ENCODE measurements around the gene MAD2L2.
"Not testable (repeated sequence)": the region's sequence is repeated elsewhere in the genome, so short reads cannot be mapped to it uniquely, and the experiment has no call there.

DNA sequence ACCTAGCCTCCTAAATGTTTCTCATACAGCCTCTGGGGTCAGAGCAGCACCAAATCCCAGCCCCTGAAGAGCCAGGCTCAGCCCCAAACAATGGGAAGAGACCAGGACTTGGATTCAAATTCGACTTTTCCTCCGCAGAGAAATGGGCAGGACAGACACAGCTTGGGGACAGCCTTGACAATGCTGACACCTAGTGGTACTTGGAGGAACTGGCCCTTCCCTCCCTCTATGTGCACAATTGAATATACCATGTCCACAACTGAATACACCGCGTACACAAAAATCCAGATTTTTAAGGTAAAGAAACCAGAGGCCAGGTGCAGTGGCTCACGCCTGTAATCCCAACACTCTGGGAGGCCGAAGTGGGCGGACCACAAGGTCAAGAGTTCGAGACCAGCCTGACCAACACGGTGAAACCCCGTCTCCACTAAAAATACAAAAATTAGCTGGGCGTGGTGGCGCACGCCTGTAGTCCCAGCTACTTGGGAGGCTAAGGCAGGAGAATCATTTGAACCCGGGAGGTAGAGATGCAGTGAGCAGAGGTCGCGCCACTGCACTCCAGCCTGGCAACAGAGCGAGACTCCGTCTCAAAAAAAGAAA is 38.4 kb downstream of the MAD2L2 start:
- TF ChIP-seq, protein P1, sequence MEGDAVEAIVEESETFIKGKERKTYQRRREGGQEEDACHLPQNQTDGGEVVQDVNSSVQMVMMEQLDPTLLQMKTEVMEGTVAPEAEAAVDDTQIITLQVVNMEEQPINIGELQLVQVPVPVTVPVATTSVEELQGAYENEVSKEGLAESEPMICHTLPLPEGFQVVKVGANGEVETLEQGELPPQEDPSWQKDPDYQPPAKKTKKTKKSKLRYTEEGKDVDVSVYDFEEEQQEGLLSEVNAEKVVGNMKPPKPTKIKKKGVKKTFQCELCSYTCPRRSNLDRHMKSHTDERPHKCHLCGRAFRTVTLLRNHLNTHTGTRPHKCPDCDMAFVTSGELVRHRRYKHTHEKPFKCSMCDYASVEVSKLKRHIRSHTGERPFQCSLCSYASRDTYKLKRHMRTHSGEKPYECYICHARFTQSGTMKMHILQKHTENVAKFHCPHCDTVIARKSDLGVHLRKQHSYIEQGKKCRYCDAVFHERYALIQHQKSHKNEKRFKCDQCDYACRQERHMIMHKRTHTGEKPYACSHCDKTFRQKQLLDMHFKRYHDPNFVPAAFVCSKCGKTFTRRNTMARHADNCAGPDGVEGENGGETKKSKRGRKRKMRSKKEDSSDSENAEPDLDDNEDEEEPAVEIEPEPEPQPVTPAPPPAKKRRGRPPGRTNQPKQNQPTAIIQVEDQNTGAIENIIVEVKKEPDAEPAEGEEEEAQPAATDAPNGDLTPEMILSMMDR (IDR thresholded peaks at IDR 0.05) = peak; percentile 93 to 97 (median 95)
- not testable (repeated sequence) for TF ChIP-seq POLR2A (IDR thresholded peaks at IDR 0.05)
